ENCODE results near the gene SAMD5. TPM values are rescaled to one million over a fixed set of nuclear protein-coding genes. Genes with fewer than 3 reads are reported as not detected.

SAMD5 gene
- total and polyA plus RNA-seq, 2 experiments from 2014 or later: 0.03 TPM; not detected in 1

DNA sequence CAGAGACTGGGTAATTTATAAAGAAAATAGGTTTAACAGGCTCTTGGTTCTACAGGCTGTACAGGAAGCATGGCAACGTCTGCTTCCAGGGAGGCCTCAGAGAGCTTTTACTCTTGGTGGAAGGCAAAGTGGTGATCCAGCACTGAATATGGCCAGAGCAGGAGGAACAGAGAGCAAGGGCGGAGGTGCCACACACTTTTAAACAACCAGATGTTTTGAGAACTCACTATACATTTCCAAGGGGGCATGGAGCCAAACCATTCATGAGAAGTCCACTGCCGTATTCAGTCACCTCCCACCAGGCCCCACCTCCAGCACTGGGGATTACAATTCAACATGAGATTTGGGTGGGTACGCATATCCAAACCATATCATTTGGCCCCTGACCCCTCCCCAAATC, 18.7 kb downstream of the SAMD5 start (continued):
- TF ChIP-seq ZNF462 (CRISPR knock-in tag; IDR thresholded peaks at IDR 0.05): no peak
- no peak for TF ChIP-seq CTCF (conservative IDR thresholded peaks at IDR 0.05; ENCODE audit: low read depth in 2 of 2)
- no peak for TF ChIP-seq EZH2 (IDR thresholded peaks at IDR 0.05; ENCODE audit: low read depth, unreplicated experiment)

DNA sequence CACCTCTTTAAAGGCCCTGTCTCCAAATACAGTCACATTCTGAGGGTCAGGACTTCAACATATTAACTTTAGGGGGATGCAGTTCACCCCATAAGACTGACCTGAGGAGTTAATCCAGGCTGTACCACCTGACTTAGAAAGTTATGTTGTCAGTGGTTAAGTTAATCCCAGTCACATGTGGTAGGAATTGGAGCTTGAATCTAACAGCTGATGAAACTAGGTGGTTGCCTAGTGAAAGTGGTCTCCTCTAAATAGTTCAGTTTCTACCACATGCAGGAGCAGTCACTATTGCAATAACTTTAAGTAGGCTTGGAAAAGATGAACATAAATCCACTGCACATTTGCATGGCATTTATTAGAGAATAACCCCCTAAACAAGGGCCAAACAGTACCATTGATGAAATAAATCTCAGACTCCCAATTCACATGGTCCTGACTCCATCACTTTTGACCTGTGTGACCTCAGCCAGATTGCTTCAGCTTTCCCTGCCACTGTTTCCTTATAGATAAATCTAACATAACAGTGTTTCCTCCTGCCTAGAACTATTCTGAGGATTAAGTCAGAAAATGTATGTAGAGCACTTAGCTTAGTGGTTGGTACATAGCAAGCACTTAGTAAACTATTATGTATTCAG, 20.1 kb downstream of the SAMD5 start:
- DNase-seq (ENCODE audit: low spot score) (no peak), ATAC-seq (no peak)
- Histone ChIP-seq H3K4me1 (ENCODE audit: insufficient read depth) (no peaks in the 10 kb centered on the region), H3K27me3 (ENCODE audit: insufficient read depth) (no peaks in the 10 kb centered on the region), H4K20me1 (replicated peaks; ENCODE audit: insufficient read depth) (no peaks in the 10 kb centered on the region), H3K36me3 (ENCODE audit: insufficient read depth) (no peaks in the 10 kb centered on the region), H3F3A (replicated peaks; ENCODE audit: low read depth) (no peaks in the 10 kb centered on the region), H2AFZ (no peak overlapping the region), H3K27ac (ENCODE audit: low read depth) (no peak overlapping the region), H3K4me3 (no peak overlapping the region), H3K9me2 (ENCODE audit: insufficient read depth) (no peaks in the 10 kb centered on the region), H3K4me2 (no peak overlapping the region), H3K79me2 (replicated peaks; ENCODE audit: insufficient read depth) (no peaks in the 10 kb centered on the region)
- Mint-ChIP-seq H3K27ac (no peak overlapping the region), H3K9me3 (no peaks in the 10 kb centered on the region), H3K4me1 (no peaks in the 10 kb centered on the region), H3K4me3 (no peak overlapping the region), H3K27me3 (ENCODE audit: insufficient read depth, low read depth, poor library complexity) (peaks cover 4% of the 10 kb centered on the region), H3K36me3 (ENCODE audit: low read depth) (no peaks in the 10 kb centered on the region)
- TF ChIP-seq, protein P1, sequence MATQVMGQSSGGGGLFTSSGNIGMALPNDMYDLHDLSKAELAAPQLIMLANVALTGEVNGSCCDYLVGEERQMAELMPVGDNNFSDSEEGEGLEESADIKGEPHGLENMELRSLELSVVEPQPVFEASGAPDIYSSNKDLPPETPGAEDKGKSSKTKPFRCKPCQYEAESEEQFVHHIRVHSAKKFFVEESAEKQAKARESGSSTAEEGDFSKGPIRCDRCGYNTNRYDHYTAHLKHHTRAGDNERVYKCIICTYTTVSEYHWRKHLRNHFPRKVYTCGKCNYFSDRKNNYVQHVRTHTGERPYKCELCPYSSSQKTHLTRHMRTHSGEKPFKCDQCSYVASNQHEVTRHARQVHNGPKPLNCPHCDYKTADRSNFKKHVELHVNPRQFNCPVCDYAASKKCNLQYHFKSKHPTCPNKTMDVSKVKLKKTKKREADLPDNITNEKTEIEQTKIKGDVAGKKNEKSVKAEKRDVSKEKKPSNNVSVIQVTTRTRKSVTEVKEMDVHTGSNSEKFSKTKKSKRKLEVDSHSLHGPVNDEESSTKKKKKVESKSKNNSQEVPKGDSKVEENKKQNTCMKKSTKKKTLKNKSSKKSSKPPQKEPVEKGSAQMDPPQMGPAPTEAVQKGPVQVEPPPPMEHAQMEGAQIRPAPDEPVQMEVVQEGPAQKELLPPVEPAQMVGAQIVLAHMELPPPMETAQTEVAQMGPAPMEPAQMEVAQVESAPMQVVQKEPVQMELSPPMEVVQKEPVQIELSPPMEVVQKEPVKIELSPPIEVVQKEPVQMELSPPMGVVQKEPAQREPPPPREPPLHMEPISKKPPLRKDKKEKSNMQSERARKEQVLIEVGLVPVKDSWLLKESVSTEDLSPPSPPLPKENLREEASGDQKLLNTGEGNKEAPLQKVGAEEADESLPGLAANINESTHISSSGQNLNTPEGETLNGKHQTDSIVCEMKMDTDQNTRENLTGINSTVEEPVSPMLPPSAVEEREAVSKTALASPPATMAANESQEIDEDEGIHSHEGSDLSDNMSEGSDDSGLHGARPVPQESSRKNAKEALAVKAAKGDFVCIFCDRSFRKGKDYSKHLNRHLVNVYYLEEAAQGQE (IDR thresholded peaks at IDR 0.05; ENCODE audit: unreplicated experiment): no peak
- no peak for TF ChIP-seq EZH2 (IDR thresholded peaks at IDR 0.05; ENCODE audit: low read depth, unreplicated experiment)
- no peak for TF ChIP-seq EZH2phosphoT487 (IDR thresholded peaks at IDR 0.05; ENCODE audit: unreplicated experiment)
- no peak for TF ChIP-seq NANOG (IDR thresholded peaks at IDR 0.05; ENCODE audit: borderline replicate concordance)
- no peak for TF ChIP-seq JUNB (IDR thresholded peaks at IDR 0.05; ENCODE audit: unreplicated experiment)
- no peak for TF ChIP-seq ETS1 (IDR thresholded peaks at IDR 0.05)
- no peak for TF ChIP-seq ZNF331 (CRISPR knock-in tag; IDR thresholded peaks at IDR 0.05; ENCODE audit: low read depth)
- no peak for TF ChIP-seq CREB1 (CRISPR knock-in tag; IDR thresholded peaks at IDR 0.05; ENCODE audit: low read depth)
- no peak for TF ChIP-seq STAT1 (IDR thresholded peaks at IDR 0.05; ENCODE audit: unreplicated experiment)

Data from GM23338 (cell line).